SU-DHL-6 (cell line): ENCODE results near the gene LUC7L.

Experiments used
- EZH2phosphoT487 ChIP-seq: fragments of 200-600 bp; sonication (generic), shearing (Covaris generic); conservative IDR thresholded peaks from 2 replicates; pipeline ENCODE4 v1.6.1; 2018; ENCODE audit warnings: mild to moderate bottlenecking, antibody characterized with exemption, low read length, moderate library complexity, mixed read lengths
- TF ChIP-seq, protein P1 (sequence below): fragments of 200-600 bp; sonication (generic); IDR thresholded peaks from one replicate; pipeline ENCODE4 v1.5.1; 2017; ENCODE audit warnings: antibody characterized with exemption, mild to moderate bottlenecking, low read length, moderate library complexity; ENCODE audit not compliant: insufficient read depth, poor library complexity, severe bottlenecking

DNA sequence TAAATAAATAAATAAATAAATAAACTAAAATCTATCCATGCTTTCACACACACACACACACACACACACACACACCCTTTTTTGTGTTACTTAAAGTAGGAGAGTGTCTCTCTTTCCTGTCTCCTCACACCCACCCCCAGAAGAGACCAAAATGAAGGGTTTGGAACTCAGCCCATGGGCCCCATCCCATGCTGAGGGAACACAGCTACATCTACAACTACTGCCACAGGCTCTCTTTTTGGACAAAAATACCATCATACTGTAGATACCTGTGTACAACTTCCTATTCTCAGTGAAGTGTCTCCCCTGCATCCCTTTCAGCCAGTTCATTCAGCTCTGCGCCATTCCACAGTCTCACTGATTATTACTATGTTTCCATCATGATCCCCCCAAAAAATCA, 58.5 kb downstream of the LUC7L start:
- TF ChIP-seq, protein P1, sequence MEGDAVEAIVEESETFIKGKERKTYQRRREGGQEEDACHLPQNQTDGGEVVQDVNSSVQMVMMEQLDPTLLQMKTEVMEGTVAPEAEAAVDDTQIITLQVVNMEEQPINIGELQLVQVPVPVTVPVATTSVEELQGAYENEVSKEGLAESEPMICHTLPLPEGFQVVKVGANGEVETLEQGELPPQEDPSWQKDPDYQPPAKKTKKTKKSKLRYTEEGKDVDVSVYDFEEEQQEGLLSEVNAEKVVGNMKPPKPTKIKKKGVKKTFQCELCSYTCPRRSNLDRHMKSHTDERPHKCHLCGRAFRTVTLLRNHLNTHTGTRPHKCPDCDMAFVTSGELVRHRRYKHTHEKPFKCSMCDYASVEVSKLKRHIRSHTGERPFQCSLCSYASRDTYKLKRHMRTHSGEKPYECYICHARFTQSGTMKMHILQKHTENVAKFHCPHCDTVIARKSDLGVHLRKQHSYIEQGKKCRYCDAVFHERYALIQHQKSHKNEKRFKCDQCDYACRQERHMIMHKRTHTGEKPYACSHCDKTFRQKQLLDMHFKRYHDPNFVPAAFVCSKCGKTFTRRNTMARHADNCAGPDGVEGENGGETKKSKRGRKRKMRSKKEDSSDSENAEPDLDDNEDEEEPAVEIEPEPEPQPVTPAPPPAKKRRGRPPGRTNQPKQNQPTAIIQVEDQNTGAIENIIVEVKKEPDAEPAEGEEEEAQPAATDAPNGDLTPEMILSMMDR = no peak
- TF ChIP-seq EZH2phosphoT487 = no peak
